Measurements from ENCODE around the gene SYTL5.

Gene SYTL5

GRCh38 chrX:38154818-38155217, 148.5 kb downstream of the SYTL5 start:
- no peak for TF ChIP-seq EZH2phosphoT487 (IDR thresholded peaks at IDR 0.05; ENCODE audit: borderline replicate concordance)
- TF ChIP-seq, protein P1, sequence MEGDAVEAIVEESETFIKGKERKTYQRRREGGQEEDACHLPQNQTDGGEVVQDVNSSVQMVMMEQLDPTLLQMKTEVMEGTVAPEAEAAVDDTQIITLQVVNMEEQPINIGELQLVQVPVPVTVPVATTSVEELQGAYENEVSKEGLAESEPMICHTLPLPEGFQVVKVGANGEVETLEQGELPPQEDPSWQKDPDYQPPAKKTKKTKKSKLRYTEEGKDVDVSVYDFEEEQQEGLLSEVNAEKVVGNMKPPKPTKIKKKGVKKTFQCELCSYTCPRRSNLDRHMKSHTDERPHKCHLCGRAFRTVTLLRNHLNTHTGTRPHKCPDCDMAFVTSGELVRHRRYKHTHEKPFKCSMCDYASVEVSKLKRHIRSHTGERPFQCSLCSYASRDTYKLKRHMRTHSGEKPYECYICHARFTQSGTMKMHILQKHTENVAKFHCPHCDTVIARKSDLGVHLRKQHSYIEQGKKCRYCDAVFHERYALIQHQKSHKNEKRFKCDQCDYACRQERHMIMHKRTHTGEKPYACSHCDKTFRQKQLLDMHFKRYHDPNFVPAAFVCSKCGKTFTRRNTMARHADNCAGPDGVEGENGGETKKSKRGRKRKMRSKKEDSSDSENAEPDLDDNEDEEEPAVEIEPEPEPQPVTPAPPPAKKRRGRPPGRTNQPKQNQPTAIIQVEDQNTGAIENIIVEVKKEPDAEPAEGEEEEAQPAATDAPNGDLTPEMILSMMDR (conservative IDR thresholded peaks at IDR 0.05; ENCODE audit: low read length) = no peak
- H3K9me3 ChIP-seq (ENCODE audit: insufficient read depth, low read depth, low read length) = no peaks in the 10 kb centered on the region
- no peaks in the 10 kb centered on the region for H3K36me3 ChIP-seq (ENCODE audit: insufficient read depth, low read length)

DNA sequence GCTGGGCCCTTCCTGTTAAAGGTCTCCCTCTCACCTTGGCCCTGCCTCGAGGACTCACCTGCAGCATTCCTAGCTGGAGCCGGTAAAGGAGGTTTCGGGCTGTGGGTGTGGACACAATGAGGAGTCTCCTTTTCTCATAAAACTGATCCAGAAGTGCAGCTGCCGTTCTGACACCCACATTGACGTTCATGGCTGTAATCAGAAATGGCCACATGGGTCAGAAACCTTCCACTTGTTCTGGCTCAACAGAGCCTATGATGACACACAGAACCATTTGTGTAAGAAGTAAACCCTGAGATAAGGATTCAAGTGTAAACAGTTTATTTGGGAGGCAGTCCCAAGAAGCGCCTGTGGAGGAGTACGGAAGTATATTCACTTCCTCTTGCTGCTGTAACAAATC, 150.5 kb downstream of the SYTL5 start:
- Histone ChIP-seq H3K4me1 (ENCODE audit: insufficient read depth, low read length, poor library complexity, severe bottlenecking) (no peaks in the 10 kb centered on the region), H3F3A (ENCODE audit: low read depth) (no peaks in the 10 kb centered on the region), H3K79me2 (ENCODE audit: insufficient read depth, low read length) (no peaks in the 10 kb centered on the region), H2AFZ (ENCODE audit: low read length) (0 out of 2 replicates have a peak overlapping the region, but pooled peaks have one; percentile 39), H3K9ac (ENCODE audit: low read depth, low read length, poor library complexity, severe bottlenecking) (no peak overlapping the region), H4K20me1 (ENCODE audit: insufficient read depth, low read length, poor library complexity, severe bottlenecking) (no peaks in the 10 kb centered on the region), H3K9me3 (ENCODE audit: insufficient read depth, low read depth, low read length) (no peaks in the 10 kb centered on the region), H3K9me2 (replicated peaks; ENCODE audit: low read depth, low read length) (no peaks in the 10 kb centered on the region), H3K36me3 (ENCODE audit: insufficient read depth, low read length) (no peaks in the 10 kb centered on the region), H3K27me3 (ENCODE audit: insufficient read depth, low read length, poor library complexity, severe bottlenecking) (no peaks in the 10 kb centered on the region), H3K4me3 (ENCODE audit: low read length, poor library complexity, severe bottlenecking) (no peak overlapping the region), H3K4me2 (ENCODE audit: low read depth, low read length, poor library complexity, severe bottlenecking) (no peak overlapping the region)
- no peak for TF ChIP-seq EZH2phosphoT487 (IDR thresholded peaks at IDR 0.05; ENCODE audit: borderline replicate concordance)
- TF ChIP-seq, protein P1 (conservative IDR thresholded peaks at IDR 0.05; ENCODE audit: low read length) = no peak

More at GRCh38 chrX:38154818-38155217, 148.5 kb downstream of the SYTL5 start:
- no peak overlapping the region for H2AFZ ChIP-seq (ENCODE audit: low read length)
- H3K9ac ChIP-seq (ENCODE audit: low read depth, low read length, poor library complexity, severe bottlenecking) = no peak overlapping the region
- no peak overlapping the region for H3K4me3 ChIP-seq (ENCODE audit: low read length, poor library complexity, severe bottlenecking)
- no peaks in the 10 kb centered on the region for H3K27me3 ChIP-seq (ENCODE audit: insufficient read depth, low read length, poor library complexity, severe bottlenecking)
- no peaks in the 10 kb centered on the region for H3F3A ChIP-seq (ENCODE audit: low read depth)
- H4K20me1 ChIP-seq (ENCODE audit: insufficient read depth, low read length, poor library complexity, severe bottlenecking) = no peaks in the 10 kb centered on the region
- no peak overlapping the region for H3K4me2 ChIP-seq (ENCODE audit: low read depth, low read length, poor library complexity, severe bottlenecking)
- no peaks in the 10 kb centered on the region for H3K79me2 ChIP-seq (ENCODE audit: insufficient read depth, low read length)
- no peaks in the 10 kb centered on the region for H3K4me1 ChIP-seq (ENCODE audit: insufficient read depth, low read length, poor library complexity, severe bottlenecking)
- H3K9me2 ChIP-seq (replicated peaks; ENCODE audit: low read depth, low read length) = no peaks in the 10 kb centered on the region

DNA sequence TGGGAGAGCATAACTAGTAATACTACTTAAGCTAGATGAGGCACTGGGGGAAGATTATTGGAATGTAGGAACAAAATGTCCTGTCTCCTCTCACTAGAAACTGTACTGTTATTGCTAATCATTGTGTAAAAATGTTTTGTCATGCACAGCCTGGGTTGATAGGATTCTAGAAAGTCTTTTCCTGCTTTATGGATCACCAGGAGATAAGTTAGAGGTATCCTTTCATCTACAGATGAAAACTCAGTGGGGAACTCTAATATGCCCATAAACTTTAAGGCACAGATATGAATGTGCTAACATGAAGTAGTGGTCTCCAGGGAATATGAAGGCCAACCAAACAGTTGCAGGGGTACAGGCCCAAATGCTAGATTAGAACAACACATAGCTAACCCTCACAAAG, 156.8 kb downstream of the SYTL5 start:
- no peaks in the 10 kb centered on the region for H3K36me3 ChIP-seq (ENCODE audit: insufficient read depth, low read length)
- no peak overlapping the region for H2AFZ ChIP-seq (ENCODE audit: low read length)
- H3K9me2 ChIP-seq (replicated peaks; ENCODE audit: low read depth, low read length) = no peaks in the 10 kb centered on the region
- no peak overlapping the region for H3K4me3 ChIP-seq (ENCODE audit: low read length, poor library complexity, severe bottlenecking)
- no peaks in the 10 kb centered on the region for H3K27me3 ChIP-seq (ENCODE audit: insufficient read depth, low read length, poor library complexity, severe bottlenecking)
- H4K20me1 ChIP-seq (ENCODE audit: insufficient read depth, low read length, poor library complexity, severe bottlenecking) = no peaks in the 10 kb centered on the region
- TF ChIP-seq, protein P1 (conservative IDR thresholded peaks at IDR 0.05; ENCODE audit: low read length) = no peak
- TF ChIP-seq EZH2phosphoT487 (IDR thresholded peaks at IDR 0.05; ENCODE audit: borderline replicate concordance) = no peak
- H3K4me1 ChIP-seq (ENCODE audit: insufficient read depth, low read length, poor library complexity, severe bottlenecking) = no peaks in the 10 kb centered on the region
- no peaks in the 10 kb centered on the region for H3F3A ChIP-seq (ENCODE audit: low read depth)
- no peaks in the 10 kb centered on the region for H3K79me2 ChIP-seq (ENCODE audit: insufficient read depth, low read length)
- no peak overlapping the region for H3K4me2 ChIP-seq (ENCODE audit: low read depth, low read length, poor library complexity, severe bottlenecking)
- H3K9me3 ChIP-seq (ENCODE audit: insufficient read depth, low read depth, low read length) = no peaks in the 10 kb centered on the region
- H3K9ac ChIP-seq (ENCODE audit: low read depth, low read length, poor library complexity, severe bottlenecking) = no peak overlapping the region

Data from Loucy (cell line).